GM21576 (cell line): Measurements from ENCODE around the gene AKAP3.

Source experiments
- ATAC-seq: cut with Tn5 transposase; IDR thresholded peaks from one replicate; pipeline ENCODE4 v1.9.1; 2021; ENCODE audit warnings: mild to moderate bottlenecking, moderate library complexity; ENCODE audit not compliant: unreplicated experiment

Gene AKAP3

GRCh38 chr12:4648501-4649357, at the start of gene AKAP3, which contains the start of gene NDUFA9:
Gene AKAP3, minus strand, starts transcription at chr12:4649051. Its CDS starts 10,855 bp downstream, at chr12:4638196.
Gene NDUFA9, plus strand, starts transcription at chr12:4649114. Its CDS starts 13 bp downstream, at chr12:4649127.
- peak; percentile 82 for ATAC-seq

DNA sequence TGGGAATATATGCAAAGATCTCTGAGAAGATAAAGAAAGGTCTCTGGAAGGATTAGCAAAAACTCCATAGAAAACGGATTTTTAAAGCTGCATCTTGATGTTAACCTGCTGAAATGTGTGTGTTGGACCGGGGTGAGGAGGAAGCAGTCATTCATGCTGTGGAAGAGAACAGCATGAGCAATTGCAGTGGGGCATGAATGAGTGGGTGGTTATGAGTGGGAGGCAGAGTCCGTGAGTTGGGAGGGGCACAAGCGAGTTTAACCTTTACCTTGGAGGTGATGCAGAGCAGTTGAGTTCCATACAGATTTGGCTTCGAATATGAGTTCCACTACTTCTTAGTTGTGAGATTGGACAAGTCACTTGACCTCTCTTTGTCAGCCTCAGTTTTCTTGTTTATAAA, 41.9 kb upstream of the AKAP3 start:
- ATAC-seq: no peak

DNA sequence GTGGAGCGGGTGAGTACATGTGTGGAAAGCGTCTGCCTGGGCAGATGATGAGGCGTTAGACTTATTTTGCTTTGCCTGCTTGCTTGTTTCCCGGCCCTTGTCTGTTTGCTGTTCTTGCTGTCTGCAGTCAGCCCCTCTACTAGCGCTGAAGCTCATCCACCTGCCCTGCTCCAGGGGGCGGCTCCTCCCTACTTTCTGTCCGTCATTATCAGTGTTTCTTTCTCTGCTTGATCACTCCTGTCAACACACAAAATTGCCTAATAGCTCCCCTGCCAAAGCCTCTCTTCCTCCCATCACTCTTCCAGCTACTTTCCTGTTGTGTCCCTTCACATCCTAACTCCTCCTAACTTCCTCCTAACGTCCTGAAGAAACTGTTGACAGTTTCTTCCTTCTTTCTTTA, 36.5 kb upstream of the AKAP3 start:
- ATAC-seq: no peak

- ATAC-seq: no peak
Observed at GRCh38 chr12:4681732-4682131, 32.9 kb upstream of the AKAP3 start.

GRCh38 chr12:4679711-4680110, 30.9 kb upstream of the AKAP3 start:
- no peak for ATAC-seq

- ATAC-seq: no peak
Observed at GRCh38 chr12:4665236-4665635, 16.4 kb upstream of the AKAP3 start.

DNA sequence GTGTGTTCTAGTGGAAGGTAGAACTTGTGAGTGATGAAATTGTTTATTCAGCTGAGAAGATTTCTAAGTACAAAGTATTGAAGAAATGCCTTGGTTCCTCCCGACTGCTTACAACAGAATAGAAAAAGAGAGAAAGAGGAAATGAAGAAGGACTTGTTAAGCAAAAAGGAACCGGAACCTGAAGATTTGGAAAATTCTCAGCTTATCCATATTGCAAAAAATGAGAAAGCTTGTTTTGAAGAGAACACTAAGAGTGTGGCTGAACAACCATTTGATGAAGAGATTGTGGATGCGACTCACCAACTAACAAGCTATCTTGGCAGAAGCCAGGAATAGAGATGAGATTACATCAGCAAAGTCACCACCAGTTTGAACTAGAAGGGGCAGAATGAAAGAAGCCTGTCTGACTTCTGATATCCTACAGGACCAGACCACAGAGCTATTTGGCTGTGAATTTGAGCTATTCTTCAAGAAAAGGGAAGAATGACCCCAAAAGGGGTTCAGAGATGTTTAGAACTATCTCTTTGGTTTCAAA, 15.2 kb upstream of the AKAP3 start:
- no peak for ATAC-seq

DNA sequence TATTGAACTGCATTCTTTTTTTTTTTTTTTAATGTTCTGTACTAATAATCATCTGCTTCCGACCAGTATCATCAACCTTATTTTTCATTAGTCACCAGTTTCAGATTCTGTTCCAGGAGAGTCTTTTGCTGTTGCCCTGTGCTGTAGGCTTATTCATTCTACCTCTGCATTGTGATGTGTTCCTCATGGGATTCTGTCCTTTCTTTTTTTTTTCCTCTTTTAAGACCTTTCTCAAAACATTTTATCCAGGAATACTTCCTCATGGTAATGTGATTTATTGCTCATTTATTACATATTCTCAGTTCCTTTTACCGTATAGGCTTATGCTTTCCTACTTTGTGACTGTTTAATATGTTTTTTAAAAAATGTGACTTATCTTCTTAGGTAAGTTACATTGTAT, 4.8 kb upstream of the AKAP3 start:
- ATAC-seq: no peak

DNA sequence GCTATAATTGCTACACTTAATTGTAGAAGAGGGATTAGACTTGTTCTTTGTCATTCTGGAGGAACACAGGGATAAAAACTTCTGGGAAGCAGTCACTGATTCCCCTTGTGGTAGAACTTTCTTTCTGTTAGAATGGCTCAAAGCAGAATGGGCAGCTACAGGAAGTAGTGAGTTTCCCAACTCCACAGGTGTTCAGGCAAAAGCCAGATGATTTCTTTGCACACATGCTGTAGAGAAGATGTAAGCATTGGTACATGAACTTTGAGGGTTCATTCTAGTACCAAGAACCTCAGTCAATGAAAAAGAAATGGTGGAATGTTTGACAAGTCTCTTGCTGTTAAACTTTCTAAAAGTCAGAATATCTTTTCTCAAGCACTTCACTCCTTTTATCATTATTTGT, 4.4 kb upstream of the AKAP3 start:
- no peak for ATAC-seq

GRCh38 chr12:4649358-4649661, 459 bp upstream of the AKAP3 start:
- ATAC-seq: no peak

- ATAC-seq: peak; percentile 28
Observed at GRCh38 chr12:4648104-4648500, 749 bp downstream of the AKAP3 start.

GRCh38 chr12:4645023-4645422, 3.8 kb downstream of the AKAP3 start:
- ATAC-seq: no peak

DNA sequence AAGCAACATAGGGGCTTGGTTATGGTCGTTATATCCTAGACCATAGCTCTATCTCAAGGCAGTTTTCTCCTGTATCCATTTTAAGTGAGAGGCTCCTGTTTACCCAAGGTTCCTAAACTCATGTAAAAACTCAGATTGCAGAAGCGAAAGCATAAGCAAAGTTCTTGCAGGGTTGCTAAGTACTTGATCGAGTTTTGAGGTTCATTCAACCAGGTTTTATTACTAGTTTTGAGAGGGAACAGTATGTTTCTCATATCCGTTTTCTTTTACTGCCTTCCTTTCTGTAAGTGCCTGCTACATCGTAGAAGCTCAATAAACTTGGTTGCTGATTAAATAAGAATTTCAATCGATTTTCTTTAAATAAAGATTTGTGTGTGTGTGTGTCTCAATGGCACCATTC, 5.1 kb downstream of the AKAP3 start:
- ATAC-seq: peak; percentile 62

GRCh38 chr12:4630262-4630661, 18.6 kb downstream of the AKAP3 start:
- ATAC-seq: no peak

- ATAC-seq: no peak
Observed at GRCh38 chr12:4628406-4628805, 20.4 kb downstream of the AKAP3 start.

GRCh38 chr12:4626543-4626942, 22.3 kb downstream of the AKAP3 start:
- no peak for ATAC-seq

- no peak for ATAC-seq
Observed at GRCh38 chr12:4621511-4621910, 27.3 kb downstream of the AKAP3 start.

- no peak for ATAC-seq
Observed at GRCh38 chr12:4615667-4616066, 33.2 kb downstream of the AKAP3 start.

- ATAC-seq: no peak
Observed at GRCh38 chr12:4610481-4610880, 38.4 kb downstream of the AKAP3 start.

DNA sequence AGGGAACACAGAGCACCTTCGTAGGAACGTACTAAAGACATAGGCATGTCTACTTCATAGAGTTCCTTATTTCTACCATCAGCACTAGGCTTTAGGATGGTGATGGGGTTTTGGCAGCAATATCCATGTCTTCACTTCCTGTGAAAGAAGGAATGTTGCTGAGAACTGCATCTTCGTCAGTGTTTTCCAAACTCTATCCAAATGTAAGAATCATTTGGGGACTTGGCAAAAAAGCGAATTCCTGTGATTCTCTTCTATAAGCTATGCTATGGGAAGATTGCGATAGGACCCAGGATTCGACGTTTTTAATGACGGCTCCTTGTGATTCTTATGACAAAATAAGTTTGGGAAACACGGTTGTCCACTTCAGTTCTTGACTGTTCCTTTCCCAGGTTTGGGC, 39.8 kb downstream of the AKAP3 start:
- no peak for ATAC-seq

- no peak for ATAC-seq
Observed at GRCh38 chr12:4607056-4607455, 41.8 kb downstream of the AKAP3 start.

DNA sequence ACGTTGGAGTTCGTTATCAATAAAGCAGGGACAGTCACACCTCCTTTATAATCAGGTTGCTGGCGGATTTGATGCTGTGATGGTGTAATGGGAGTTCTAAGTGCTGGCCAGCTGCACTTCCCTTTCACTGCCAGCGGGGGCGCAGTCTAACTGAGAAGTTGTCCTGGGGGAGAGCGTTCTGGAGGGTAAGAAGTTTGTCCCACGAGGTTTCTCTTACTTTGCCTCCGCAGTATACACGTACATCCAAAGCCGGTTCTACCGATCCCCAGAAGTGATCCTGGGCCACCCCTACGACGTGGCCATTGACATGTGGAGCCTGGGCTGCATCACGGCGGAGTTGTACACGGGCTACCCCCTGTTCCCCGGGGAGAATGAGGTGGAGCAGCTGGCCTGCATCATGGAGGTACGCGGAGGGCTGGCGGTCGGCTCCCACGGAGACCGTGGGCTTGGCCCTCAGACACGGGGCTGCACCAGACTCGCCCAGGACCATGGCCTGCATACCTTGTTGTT, 44.1 kb downstream of the AKAP3 start:
- peak; percentile 91 for ATAC-seq
